Spleen (tissue), 7 donors: ENCODE measurements around the gene ARFGEF3.

Experiments used
- POLR2A ChIP-seq, 3 donors: fragments of 450-650 bp; IDR thresholded peaks; one replicate each; pipeline ENCODE4 v1.5.1; 2017; ENCODE audit warnings: antibody characterized with exemption in 3 of 3, mild to moderate bottlenecking in 1 of 3
- POLR2AphosphoS5 ChIP-seq, 3 donors: sonication (generic); formaldehyde crosslinking; IDR thresholded peaks; one replicate each; pipeline ENCODE4 v1.5.1; 2017; ENCODE audit warnings: antibody characterized with exemption in 3 of 3
- TF ChIP-seq, protein P1 (sequence below), 11 experiments: fragments of 200-600 bp in 7 of 11; fragments of 450-650 bp in 4 of 11; sonication (generic) in 4 of 11; IDR thresholded peaks in 8 of 11; conservative IDR thresholded peaks in 3 of 11; 1 replicate in 7 of 11; 2 replicates in 4 of 11; pipeline versions ENCODE4 v1.4.0 to v1.8.0; 2016 to 2021; ENCODE audit warnings: antibody characterized with exemption in 11 of 11, inconsistent platforms in 4 of 11, mild to moderate bottlenecking in 1 of 11
- donor health status: DM: no; HTN: no; CAD: no; lungs with moderate emphysema.
- donor health status: DM: no; HTN: no; CAD: no.
- donor health status: DM: no; HTN: no; CAD: no.

DNA sequence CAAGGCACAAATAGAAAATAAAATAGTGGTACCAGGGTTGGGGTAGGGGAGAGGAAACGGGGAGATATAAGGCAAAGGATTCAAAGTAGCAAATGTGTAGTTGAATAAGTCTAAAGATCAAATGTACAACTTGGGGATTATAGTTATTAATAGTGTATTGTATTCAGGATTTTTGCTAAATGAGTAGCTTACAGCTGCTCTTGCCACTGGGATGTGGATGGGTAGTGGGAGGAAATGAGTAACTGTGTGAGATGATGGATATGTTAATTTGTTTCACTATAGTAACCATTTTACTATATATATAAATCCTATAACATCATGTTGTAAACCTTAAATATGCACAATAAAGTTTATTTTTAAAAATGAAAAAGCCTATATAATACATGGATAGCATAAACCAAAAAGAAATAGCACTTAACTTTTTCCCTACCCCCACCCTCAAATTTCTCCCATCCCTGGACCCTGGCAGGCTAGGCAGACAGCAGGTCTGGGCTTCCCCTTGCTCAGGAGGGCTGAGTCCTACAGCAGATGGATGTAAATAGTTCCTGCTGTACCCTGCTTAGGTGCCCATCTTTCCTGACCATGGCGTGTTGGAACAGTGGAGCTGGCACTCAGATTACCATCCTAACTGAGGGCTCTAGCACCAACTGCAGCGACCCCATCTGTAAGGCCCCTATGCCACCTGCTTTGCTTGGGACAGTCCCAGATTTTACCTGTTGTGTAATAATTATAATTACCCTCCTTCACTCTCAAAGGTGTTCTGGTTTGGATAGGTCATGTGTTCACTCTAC lies 85.1 kb downstream of the ARFGEF3 start:
- TF ChIP-seq, protein P1, sequence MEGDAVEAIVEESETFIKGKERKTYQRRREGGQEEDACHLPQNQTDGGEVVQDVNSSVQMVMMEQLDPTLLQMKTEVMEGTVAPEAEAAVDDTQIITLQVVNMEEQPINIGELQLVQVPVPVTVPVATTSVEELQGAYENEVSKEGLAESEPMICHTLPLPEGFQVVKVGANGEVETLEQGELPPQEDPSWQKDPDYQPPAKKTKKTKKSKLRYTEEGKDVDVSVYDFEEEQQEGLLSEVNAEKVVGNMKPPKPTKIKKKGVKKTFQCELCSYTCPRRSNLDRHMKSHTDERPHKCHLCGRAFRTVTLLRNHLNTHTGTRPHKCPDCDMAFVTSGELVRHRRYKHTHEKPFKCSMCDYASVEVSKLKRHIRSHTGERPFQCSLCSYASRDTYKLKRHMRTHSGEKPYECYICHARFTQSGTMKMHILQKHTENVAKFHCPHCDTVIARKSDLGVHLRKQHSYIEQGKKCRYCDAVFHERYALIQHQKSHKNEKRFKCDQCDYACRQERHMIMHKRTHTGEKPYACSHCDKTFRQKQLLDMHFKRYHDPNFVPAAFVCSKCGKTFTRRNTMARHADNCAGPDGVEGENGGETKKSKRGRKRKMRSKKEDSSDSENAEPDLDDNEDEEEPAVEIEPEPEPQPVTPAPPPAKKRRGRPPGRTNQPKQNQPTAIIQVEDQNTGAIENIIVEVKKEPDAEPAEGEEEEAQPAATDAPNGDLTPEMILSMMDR (IDR thresholded peaks at IDR 0.05 in 8 of 11, conservative IDR thresholded peaks at IDR 0.05 in 3 of 11), result no peak
- no peak for TF ChIP-seq POLR2A (IDR thresholded peaks at IDR 0.05)
- TF ChIP-seq POLR2AphosphoS5 (IDR thresholded peaks at IDR 0.05), result no peak
